Activated CD8-positive, alpha-beta memory T cell treated with anti-CD3 and anti-CD28 coated beads, Interleukin-2, amount 50 U/mL, for 4 hours (primary cell): ENCODE measurements around the gene REC8.

ENCODE experiments used
- DNase-seq: peaks from one replicate; pipeline ENCODE4 v3.0.0-alpha.2; 2020

REC8 gene, protein sequence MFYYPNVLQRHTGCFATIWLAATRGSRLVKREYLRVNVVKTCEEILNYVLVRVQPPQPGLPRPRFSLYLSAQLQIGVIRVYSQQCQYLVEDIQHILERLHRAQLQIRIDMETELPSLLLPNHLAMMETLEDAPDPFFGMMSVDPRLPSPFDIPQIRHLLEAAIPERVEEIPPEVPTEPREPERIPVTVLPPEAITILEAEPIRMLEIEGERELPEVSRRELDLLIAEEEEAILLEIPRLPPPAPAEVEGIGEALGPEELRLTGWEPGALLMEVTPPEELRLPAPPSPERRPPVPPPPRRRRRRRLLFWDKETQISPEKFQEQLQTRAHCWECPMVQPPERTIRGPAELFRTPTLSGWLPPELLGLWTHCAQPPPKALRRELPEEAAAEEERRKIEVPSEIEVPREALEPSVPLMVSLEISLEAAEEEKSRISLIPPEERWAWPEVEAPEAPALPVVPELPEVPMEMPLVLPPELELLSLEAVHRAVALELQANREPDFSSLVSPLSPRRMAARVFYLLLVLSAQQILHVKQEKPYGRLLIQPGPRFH

DNA sequence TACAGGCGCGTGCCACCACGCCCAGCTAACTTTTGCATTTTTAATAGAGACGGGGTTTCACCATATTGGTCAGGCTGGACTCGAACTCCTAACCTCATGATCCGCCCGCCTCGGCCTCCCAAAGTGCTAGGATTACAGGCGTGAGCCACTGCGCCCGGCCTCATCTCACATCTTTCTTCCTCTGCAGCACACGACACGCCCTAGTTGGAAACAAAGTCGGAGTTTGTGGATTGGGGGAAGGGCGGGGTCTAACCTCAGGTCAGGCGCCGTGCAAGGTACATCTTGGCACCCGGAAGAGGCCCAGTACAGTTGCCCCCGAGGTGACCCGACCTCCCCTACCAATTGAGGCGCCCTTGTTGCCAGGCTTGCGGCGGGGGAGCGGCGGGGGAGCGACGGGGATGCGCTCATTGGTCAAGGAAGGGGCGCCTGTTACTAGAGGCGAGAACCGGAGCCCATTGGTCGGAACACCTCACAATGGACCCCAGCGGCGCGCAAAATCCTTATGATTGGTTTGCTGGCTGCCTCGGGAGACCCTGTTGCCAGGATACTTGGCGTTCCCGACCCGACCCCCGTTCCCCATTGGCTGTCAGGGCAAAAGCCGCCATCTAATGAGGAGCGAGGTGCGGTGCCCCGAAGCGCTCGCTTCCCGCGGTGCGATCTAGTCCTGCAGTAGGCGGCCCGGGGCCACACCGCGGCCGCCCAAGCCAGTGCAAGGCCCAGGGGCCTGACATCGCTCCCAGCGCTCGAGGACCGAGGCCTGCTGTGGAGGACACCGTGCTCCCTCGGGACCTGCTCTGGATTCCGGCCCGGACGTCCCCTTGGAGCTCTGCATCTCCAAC lies at the start of gene REC8:
REC8 (plus strand) TSS at position 659 of the 839 bp plus-strand sequence. CDS start 473 bp downstream, outside the sequence.
- DNase-seq: peak; percentile 61

DNA sequence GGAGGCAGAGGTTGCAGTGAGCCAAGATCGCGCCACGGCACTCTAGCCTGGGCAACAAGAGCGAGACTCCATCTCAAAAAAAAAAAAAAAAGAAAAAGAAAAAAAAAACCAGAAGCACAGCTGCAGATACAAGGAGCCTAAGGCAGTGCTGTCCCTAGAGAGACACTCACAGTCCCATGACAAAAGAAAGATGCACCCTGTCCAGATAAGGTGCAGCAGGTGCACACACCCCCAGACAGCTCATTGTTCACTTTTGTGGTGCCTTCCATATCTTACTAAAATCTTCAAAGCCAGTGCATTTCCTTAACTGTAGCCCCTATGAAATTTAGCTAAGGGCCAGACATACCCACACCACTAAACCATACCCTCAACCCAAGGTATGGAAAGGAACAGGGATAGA lies 49.5 kb upstream of the REC8 start:
- DNase-seq: no peak

- no peak for DNase-seq
Observed at GRCh38 chr14:24122898-24123297, 49.0 kb upstream of the REC8 start.

GRCh38 chr14:24123424-24124417 lies 48.2 kb upstream of the REC8 start:
- no peak for DNase-seq

GRCh38 chr14:24126939-24127338 lies 44.9 kb upstream of the REC8 start:
- DNase-seq: no peak

DNA sequence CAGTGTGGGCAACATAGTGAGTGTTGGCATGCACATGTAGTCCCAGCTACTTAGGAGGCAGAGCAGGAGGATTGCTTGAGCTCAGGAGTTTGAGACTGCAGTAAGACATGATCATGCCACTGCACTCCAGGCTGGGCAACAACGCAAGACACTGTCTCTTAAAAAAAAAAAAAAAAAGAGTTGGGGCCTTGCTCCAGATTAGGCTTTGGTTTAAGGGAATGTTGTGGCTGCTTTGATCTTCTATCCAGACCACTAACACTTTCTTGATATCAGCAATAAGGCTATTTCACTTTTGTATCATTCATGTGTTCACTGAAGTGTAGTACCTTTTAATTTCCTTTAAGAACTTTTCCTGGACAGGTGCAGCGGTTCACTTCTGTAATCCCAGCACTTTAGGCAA lies 44.2 kb upstream of the REC8 start:
- no peak for DNase-seq

DNA sequence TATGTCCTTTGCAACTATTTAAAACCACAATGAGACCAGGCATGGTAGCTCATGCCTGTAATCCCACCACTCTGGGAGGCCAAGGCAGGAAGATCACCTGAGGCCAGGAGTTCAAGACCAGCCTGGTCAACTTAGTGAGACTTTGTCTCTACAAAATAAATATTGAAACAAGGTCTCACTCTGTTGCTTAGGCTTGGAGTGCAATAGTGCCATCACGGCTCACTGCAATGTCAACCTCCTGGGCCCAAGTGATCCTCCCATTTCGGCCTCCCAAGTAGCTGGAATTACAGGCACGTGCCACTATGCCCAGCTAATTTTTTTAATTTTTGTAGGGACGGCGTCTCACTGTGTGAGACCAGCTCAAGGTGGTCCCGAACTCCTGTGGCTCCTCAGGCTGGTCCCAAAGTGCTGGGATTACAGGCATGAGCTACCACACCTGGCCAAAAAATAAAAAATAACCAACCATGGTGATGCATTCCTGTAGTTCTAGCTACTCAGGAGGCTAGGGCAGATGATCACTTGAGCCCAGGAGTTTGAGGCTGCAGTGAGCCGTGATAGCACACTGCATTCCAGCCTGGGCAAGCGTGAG lies 42.4 kb upstream of the REC8 start:
- no peak for DNase-seq

DNA sequence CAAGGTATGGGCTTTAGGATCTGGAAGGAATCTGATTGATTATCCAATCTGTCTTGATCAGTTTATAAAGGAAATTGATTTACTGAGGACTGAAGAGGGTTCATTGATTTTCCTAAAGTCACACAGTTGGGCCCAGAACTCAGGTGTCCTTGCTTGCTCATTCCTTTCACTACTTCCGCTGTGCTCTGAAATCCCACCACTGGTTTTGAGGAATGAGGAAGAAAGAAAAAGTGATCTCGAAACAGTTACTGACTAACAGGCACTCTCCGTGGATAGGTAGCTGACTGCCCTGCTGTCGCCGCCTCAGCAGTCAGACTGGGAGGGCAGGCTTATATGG lies 41.5 kb upstream of the REC8 start, which contains the start of gene FITM1:
FITM1 (plus strand) TSS at position 280 of the 337 bp plus-strand sequence. CDS start 905 bp downstream, outside the sequence.
- DNase-seq: no peak

DNA sequence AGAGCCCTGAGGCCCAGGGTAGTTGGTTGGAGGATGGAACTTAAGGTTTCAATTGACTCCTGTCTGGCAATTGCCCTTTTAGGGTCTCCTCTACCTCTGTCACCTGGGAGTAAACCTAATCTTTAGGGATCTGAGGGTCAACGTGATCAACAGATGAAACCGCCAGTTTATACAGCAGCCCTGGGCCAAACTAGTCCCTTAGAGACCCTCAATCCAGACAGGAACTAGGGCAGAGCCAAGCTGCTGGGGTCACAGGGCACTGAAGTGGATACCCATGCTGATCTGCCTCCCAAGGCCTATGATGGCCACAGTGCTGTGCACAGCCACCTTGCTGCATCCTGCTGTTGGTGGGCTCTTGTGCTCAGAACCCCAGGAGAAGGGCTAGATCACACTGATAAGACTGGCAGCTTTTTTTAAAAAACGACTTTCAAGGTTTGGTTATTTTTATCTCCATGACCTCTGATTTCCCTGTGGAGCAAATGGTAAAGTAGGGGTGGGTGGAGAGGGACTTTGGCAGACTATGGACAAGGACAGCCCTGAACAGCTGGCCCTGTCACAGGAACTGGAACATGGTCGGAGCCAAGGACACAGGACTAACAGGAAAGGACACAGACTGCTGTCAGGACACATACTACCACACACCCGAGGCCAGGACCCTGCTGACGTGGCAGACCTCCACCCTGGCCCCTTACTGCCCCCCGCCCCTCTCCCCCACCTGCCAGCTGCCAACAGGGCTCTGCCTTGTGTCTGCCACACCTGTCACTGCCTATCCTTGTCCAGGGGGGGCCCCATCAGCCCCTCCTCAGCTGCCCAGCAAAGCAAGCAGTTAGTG lies 40.9 kb upstream of the REC8 start:
- DNase-seq: no peak

- no peak for DNase-seq
Observed at GRCh38 chr14:24131549-24131966, 40.3 kb upstream of the REC8 start.

DNA sequence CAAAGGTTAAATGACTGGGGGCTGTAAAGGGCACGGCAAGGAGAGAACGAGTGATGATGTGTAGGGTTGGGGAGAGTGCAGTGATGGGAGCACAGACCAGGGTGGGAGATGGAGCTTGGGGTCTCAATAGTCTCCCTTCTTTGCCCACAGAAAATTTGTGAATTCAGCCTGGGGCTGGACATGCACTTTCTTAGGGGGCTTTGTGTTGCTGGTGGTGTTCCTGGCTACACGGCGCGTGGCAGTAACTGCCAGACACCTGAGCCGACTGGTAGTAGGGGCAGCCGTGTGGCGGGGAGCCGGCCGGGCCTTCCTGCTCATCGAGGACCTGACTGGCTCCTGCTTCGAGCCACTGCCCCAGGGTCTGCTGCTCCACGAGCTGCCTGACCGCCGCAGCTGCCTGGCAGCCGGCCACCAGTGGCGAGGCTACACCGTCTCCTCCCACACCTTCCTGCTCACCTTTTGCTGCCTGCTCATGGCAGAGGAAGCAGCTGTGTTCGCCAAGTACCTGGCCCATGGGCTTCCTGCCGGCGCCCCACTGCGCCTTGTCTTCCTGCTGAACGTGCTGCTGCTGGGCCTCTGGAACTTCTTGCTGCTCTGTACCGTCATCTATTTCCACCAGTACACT lies 39.7 kb upstream of the REC8 start:
- no peak for DNase-seq

DNA sequence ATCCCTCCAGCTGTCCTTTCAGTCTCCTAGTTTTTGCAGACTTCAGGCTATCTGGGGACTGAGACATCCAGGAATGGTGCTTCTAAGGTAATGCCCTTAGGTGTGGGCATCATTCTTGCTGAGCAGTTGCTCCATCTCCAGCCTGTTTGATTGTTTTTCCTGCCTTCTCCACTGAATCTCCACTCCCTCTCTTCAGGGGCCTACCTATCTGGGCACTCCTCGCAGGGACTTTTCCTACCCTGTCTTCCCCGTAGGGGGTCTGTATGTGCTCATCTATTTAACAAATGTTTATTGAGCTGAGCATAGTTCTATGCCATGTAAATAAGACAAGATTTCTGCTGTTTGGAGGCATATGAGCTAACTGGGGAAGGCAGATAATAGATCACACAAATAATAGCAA lies 38.9 kb upstream of the REC8 start:
- no peak for DNase-seq

DNA sequence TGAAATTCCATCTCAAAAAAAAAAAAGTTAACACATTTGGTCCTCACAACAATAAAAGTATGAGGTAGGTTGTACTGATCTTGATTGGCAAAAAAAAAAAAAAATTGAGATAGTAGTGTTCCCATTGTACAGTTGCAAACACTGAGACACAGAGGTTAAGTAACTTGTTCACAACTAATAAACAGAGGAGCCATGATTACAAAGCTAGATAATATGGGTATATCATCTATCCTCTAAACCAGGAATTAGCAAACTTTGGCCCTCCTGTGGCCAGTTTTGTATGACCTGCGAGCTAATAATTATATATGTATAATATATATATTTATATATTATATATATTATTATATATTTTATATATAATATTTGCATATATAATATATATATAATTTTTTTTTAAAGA lies 38.1 kb upstream of the REC8 start:
- no peak for DNase-seq

DNA sequence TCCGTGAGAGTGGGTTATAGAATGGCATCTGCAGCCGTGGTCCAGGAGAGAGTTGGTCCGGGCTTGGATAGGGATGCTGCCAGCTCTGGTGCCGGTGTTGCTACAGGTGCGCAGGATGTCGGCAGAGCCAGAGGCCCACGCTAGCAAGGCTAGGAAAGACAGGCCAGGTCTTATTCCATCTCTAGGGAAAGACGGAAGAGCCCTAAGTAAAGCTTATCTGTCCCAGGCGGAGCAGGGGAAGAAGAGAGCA lies 36.4 kb upstream of the REC8 start:
- no peak for DNase-seq

- peak; percentile 95 for DNase-seq
Observed at GRCh38 chr14:24135834-24136683, 35.8 kb upstream of the REC8 start, which contains the start of gene PSME1. TSS of gene PSME1 (plus strand) at chr14:24136194. CDS start at chr14:24136263, 69 bp downstream.

DNA sequence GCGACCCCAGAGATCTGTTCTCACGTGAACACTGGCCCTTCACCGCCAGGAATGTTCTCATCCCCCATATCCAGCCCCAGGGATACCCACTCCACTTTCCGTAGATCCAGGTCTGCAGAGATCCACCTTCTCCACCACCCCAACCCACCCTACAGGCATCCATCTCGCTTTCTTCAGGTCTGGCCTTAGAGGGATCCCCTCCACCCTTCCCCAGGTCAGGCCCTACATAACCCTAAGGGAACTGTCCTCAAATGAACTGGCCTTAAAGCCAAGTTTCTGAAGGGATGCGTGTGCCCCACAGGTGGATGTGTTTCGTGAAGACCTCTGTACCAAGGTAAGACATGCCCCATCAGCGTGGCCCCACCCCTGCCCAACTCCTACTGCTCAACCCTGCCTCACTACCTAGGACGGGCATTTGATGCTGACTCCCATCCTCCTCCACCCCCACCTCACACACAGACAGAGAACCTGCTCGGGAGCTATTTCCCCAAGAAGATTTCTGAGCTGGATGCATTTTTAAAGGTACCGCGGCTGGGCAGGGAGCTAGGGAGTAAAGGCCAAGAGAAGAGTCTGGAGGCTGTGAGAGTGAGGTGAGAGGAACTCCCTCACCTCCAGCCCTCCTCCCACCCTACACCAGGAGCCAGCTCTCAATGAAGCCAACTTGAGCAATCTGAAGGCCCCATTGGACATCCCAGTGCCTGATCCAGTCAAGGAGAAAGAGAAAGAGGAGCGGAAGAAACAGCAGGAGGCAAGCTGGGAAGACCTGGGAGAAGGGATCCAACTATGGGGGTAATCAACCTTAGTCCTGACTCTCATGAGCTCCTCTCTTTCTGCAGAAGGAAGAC lies 35.0 kb upstream of the REC8 start:
- DNase-seq: no peak

DNA sequence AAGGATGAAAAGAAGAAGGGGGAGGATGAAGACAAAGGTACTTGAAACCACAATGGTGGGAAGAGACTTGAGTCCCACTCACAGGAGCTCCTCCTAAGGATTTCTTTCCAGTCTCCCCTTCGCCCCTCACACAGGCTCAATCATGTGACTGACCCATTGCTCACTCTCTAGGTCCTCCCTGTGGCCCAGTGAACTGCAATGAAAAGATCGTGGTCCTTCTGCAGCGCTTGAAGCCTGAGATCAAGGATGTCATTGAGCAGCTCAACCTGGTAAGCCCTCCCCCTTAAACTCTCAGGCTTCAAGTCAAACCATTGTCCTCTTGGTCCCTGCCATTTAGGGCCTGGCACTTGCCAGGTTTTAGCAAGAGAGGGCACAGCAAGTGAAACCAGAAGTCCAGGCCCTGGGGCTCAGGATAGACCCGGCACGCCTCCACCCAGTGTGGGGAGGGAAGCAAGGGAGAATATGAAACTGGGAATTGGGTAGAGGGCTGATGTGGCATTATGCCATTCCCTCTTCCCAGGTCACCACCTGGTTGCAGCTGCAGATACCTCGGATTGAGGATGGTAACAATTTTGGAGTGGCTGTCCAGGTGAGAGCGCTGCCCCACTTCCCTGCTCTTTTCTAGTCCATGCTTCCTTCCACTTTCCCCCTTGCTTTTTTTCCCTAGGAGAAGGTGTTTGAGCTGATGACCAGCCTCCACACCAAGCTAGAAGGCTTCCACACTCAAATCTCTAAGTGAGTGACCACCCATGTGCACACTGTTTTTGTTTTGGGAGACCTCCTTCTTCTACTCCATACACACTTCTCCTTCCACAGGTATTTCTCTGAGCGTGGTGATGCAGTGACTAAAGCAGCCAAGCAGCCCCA lies 34.1 kb upstream of the REC8 start:
- no peak for DNase-seq
